ENCODE measurements around the gene CNTFR.
"Not testable (repeated sequence)": the region's sequence is repeated elsewhere in the genome, so short reads cannot be mapped to it uniquely, and the experiment has no call there.

CNTFR gene

DNA sequence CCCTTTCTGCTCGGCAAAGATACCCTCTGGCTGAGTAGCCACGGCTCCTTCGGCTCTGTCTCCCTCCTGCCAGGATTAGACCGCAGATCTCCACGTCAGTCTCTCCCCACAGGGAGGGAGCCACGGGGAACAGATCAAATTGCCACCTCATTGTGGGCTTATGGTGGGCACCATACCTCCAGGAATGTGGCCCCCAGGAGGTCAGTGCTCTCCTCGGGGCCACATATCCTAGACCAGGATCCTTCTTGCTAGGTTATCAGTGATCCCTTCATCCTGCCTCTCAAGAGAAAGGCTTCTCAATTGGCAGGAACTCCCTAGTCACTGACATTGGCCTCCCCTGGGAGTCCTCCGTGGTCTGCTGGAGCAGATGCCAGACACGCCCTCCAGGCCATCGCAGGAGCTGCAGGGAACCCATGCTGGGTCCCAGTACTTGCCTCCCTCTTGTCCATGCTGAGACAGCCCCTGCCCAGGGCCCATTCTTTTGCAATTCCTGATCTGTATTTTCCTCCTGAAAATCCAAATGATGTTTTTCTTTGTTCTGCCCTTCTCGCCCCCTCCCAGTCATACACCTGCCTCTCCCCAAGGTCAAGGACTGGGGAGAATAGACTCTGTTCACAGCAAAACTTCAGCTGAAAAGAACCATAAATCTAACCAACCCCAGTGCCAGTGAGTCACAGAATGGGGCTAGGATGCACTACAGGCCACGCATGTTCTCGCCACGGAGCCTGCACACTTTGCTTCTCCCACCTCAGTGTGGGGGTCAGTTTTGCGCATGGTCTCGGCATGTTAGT lies 35.1 kb downstream of the CNTFR start:
- DNase-seq (ENCODE audit: low read depth): no peak

DNA sequence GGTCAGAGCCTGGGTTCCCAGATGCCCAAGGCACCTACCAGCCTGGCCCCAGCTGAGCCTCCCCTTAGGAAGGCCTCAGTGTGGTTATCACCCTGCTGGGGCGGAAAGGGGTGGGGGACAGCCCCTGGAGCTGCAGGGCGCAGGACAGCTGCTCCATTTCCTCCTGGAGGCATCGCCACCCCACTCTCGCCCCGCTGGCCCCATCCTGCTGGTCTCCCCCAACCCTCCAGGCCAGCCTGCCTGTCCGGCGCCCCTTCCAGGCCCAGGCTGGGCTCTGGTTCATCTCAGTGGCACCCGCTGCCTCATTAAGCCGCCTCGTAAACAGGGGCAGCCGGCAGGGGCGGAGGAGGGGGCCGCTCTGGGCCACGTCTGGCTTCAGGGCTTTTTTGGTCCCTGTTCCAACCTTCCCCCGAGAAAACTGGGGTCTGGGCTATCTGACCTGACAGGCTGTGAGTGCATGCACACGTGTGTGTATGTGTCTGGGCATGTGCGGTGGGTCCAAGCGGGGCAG lies 36.0 kb downstream of the CNTFR start:
- DNase-seq (ENCODE audit: low read depth): no peak

DNA sequence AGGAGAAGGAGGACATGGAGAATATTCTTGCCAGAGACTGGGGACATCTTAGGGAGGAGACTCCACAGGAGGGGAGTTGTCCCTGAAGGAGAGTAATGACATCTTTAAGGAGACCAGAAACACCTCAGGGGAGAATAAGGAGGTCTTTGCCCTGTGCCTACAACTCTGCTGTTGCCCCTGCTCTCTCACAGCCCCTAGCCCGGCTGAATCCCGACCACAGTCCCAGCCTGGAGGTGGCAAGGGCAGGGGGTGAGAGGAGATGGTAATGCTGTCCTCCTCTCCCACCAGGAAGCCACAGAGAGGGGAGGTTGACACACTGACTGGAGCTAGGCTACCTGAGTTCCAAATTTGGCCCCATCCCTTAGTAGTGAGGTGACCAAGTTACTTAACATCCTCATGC lies 36.5 kb downstream of the CNTFR start:
- no peak for DNase-seq (ENCODE audit: low read depth)

DNA sequence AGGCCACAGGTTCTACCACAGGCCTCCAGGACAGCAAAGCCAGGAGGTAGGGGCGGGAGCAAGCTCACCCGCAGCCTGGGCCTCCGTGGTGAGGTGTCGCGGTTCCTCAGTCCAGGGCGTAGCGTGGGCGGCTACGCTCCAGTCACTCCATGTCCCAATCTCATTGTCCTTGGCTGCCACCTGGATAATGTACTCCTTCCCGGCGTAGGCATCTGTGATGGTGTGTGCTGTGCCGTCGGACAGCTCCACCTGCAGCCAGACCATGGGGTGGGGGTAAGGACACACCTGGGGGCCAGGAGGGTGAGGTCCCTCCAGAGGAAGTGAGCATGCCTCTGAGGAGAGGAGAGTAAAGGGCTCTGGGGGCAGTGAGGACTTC lies 36.9 kb downstream of the CNTFR start:
- DNase-seq (ENCODE audit: low read depth): no peak

DNA sequence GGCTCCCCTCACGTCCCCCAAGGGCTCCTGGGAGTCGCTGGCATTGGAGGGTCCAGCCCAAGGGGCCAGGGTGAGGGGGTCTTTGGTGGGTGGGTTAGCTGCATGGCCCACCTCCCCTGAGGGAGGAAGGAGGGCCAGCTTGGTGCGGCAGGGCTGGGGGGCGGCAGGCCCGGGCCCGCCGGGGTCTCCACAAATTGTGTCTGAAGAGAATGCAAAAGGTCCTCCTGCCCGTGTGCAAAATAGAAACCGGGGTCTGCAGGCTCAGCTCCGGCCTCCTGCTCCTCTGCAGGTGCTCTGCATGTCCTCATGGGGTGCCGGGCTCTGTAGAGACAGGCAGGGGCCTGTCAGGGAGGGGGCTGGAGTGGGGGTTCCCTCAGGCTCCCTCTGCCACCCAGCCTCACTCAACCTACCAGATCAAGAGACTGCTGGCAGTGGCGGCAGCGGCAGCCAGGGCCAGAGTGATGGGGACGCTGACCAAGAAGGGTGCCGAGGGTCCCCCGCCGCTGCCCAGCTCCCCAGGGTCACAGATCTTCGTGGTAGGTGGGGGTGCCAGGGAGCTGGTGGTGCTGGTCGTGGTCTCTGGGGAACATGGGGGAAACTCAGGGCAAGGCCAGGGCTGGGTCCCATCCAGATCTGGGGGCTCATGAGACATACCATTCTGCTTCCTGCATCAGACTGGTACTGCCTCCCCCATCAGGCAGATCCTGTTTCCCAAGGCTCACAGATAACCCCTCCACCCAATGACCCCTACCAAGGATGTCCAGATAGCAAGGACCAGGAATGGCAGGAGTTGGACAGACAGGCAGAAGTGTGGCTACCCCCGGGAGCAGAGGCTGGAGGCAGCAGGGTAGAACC lies 37.5 kb downstream of the CNTFR start:
- DNase-seq (ENCODE audit: low read depth): no peak

DNA sequence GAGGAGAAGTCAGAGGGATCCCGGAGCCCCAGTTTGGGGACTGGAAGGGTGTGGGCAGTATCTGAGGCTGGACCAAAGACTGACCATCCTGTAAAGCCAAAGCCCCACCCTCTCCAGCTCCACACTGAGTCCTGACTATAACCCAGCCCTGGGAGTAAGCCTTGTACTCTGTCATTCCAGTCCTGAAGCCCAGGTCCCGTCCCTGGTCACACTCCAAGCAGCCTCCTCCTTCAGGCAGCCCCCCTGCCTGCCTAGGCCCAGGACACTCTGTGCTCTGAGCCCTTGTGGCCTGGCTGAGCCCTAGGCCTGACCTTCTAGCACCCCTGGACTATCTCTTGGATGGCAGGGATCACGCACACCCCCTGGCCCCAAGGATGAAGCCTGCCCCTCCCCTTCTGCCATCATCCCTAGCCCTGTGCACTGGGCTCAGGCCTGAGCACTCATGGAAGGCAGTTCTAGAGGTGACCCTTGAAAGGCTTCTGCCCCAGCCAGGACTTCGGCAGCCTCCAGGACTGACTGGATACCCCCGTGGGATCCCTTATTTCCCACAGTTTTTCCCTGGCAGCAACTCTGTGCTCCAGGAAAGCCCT lies 38.7 kb downstream of the CNTFR start:
- DNase-seq (ENCODE audit: low read depth): no peak

DNA sequence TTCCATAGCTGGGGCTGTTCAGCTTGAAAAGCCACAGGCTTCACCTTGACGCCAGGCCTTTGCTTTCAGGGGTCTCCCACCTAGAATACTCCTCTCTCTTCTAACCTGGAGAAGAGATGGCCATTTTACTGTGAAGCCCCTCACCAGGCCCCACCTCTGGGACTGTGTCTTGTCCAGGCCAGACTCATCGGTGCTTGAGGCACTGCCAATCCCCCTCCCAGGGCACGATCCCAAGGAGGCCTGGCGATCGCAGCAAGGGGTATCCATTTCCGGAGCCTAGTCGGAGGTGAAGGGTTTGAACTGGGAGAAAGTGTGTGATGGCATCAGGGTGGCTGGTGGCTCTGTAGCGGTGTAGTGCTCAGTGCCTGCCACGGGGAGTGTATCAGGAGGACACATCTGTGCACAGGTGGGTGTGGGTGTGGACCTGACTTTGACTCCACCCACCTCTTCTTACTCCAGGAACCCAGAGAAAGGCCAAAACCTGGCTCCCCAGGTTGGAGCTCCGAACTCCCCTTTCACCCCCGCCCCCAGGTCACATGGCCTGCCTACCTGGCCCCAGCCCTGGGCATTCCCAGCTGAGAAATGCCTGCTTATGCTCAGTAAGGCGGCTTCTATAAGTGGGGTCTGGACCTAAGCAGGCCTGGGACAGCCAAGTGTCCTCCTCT lies 39.4 kb downstream of the CNTFR start:
- DNase-seq (ENCODE audit: low read depth): no peak

DNA sequence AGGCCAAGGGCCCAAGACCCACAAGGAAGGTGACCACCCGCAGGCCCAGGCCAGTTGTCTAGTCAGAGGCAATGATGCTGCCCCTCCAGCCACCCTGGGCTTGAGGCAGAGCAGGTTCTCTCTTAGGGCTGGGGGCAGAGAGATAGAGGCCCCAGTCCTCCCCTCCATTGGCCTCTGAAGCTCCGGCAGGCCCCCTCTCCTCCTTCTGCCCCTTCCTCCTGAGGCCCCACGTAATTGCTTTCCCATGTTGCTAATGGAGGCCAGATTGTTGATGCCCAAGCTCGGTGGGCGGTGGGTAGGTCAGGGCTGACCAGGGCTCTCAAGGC lies 40.2 kb downstream of the CNTFR start:
- DNase-seq (ENCODE audit: low read depth): no peak

DNA sequence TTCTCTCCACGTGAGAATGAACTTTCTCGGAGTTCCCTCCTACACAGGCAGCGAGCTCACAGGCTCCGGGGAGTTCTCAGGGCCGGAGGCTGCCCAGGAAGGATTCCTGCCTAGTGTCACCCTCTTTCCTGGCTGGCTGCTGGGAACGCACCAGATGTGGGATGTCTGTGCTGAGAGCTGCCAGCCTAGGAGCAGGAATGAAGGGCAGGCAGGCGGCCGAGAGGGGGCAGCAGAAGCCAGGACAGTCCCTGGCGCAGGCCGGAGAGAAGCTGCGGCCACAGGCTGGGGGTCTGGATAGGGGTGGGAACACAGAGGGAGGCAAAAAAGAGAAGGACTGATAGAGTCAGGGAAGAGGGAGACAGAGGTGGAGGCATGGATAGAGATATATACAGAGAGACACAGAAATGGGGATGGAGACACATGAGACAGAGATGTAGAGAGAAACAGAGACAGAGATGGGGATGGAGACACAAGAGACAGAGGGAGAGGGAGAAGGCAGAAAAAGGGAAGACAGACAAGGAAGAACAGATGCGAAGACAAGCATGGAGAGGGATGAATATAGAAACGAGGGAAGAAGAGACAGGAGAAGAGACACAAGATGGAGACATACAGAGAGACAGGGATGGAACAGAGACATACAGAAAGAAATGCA lies 41.4 kb downstream of the CNTFR start:
- DNase-seq (ENCODE audit: low read depth): no peak

DNA sequence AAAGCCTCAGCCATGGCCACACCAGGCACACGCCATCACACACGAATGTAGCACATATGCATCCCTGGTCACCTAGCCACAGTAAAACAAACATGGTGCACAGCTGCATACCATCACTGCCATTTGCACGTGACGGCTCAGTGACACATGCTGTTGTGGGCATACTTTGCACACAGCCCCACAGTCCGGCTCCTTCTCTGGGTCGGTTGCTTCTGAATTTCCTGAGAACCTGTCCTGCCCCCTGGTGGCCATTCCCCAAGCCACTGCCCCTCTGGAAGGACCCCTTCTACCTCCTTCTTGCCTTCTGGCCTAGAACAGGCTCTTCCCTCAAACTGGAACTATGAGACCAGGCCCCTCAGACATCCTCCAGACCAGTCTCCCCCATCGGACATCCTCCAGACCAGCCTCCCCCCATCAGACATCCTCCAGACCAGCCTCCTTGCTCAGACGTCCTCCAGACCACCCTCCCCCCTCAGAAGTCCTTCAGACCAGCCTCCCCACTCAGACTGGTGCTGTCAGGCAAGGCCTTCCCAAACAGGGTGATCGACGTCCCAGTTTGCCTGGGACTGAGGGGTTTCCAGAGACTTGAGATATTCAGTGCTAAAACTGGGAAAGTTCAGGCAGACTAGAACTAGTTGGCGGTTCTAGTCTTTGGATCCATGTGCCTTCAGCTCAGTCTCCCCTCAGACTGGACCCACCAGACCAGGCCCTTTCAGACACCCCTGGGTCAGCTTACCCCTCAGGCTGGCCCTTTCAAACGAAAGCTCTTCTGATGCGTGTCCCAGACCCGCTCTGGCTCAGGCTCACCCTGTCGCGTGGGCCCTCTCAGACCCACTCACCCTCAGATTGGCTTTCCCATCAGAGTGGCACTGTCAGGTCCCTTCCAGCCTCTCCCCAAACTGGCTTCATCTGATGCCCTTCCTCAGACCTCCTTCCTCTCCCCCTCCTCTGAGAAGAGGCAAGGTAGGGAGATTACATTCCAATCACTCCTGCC lies 42.4 kb downstream of the CNTFR start:
- DNase-seq (ENCODE audit: low read depth): peak; percentile 22

DNA sequence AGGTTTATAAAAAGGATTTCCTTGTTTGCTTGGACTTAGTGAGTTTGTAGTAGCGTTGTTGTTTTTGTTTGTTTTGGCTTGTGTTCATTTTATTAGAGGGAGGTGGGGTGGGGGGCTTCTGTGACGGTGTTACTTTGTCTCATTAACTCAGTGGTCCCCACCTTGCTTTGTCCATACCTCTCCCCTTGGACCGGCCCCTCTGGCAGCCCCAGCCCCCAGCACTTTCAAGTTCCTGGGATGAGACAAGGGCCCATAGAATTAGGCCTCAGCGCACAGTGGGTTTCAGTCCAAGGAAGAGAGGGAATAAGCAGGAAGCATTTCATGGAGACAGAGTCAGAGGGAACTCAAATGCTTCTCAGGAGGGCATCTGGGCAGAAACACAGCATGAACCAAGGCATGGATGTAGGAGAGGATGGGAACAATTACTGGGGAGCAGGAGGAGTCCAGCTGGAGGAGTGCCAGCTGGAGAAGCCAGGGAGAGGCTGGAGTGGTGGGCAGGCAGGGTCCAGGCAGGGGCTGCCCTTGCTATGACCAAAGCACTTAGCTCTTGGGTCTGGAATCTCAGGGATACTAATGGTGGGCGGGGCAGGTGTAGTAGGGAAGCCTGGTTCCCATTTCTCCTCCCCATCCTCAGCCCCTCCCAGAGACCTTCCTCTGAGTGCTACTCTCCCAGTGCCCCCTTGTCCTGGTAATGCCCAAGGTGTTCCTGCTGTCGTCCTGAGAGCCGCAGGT lies 43.3 kb downstream of the CNTFR start:
- DNase-seq (ENCODE audit: low read depth): no peak

DNA sequence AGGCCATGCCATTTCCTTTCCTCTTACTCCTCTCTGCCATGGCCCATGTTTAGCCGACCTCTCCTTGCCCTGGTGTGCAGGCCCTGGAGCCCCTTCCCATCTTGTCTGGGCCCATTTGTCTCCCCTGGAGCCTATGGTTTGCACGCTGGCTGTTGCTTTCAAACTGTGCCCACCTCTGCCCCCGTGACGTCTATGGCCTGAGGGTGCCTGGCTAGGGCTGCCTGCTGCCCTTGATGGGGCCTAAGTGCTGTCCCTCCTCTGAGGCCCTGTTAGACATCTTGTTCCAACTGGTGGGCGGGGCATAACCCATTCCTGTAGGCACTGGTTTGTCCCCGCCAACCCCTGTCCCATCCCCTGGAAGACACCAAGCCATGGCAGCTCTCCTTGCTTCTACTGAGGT lies 44.0 kb downstream of the CNTFR start:
- no peak for DNase-seq (ENCODE audit: low read depth)

DNA sequence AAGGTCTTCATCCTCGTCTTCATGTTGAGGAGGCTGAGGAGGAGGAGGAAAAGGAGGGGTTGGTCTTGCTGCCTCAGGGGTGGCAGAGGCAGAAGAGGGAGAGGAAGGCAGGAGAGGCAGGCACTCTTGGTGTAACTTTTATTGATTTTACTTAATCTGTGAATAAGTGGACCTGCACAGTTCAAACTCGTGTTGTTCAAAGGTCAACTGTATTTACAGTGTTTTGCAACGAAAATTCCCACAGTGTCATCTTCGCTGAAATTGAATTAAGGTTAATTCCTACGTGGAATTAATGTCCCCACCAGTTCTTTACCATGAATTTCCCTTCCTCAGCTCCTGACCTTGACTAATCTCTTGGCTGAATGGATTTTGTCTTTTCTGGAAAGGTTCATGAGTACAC lies 45.5 kb downstream of the CNTFR start:
- no peak for DNase-seq (ENCODE audit: low read depth)

DNA sequence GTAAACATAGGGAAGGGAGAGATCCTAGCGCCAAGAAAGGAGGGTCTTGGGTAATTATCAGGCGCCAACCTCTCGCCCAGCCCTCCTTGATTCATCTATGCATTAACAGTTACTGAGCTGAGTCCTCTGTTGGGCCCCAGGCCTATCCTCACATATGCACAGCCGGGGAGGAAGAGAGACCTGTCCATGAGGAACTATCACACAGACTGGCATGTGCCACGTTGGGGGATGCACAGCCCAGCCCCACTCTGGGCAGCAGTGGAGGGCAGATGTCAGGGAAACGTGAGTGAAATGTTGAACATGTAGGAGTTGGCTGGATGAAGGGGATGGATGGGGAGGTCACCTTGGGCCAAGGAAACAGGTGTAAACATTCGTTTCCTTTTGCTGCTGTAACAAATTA lies 48.0 kb downstream of the CNTFR start:
- no peak for DNase-seq (ENCODE audit: low read depth)

DNA sequence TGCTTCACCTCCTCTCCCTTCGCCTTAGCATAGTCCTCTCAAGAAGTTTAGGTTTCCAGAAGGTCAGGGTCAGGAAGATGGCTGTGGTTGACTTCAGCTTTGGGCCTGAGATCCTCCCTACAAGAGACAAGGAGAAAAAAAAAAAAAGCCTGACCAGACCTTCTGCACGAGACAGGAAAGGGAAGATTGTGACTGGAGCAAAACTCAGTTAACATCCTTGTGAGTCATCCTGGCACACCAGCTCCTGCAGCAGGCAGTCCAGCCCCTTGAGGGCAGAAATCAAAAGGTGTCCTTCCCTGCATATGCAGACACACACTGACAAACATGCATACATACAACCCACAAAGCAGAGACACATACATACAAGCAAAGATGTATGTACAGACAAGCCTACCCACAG lies 48.7 kb downstream of the CNTFR start:
- DNase-seq (ENCODE audit: low read depth): no peak

DNA sequence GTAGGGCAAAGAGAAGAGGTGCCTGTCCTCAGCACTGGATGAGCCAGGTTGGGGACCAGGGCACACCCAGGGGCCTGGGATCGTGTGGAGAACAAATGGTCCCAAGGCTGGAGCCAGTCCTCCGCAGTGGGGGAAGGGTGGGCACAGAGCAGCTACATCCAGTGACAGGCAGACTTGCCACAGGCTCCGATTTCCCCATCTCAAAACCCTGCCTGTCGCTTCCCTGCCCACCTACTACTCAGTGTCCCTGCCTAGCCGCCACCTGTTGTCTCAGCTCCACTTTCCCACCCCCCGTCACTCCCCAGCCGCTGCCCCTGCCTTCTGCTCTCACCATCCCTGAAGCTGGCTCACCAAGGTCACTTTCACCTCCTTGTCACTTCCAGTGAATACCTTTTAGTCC lies 52.8 kb downstream of the CNTFR start:
- no peak for DNase-seq (ENCODE audit: low read depth)

DNA sequence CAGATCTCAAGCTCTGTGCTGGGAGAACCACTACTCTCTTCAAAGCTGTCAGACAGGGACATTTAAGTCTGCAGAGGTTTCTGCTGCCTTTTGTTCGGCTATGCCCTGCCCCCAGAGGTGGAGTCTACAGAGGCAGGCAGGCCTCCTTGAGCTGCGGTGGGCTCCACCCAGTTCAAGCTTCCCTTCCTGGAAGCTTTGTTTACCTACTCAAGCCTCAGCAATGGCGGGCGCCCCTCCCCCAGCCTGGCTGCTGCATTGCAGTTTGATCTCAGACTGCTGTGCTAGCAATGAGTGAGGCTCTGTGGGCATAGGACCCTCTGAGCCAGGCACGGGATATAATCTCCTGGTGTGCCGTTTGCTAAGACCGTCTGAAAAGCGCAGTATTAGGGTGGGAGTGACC lies 57.5 kb downstream of the CNTFR start:
- DNase-seq (ENCODE audit: low read depth): not testable (repeated sequence)

DNA sequence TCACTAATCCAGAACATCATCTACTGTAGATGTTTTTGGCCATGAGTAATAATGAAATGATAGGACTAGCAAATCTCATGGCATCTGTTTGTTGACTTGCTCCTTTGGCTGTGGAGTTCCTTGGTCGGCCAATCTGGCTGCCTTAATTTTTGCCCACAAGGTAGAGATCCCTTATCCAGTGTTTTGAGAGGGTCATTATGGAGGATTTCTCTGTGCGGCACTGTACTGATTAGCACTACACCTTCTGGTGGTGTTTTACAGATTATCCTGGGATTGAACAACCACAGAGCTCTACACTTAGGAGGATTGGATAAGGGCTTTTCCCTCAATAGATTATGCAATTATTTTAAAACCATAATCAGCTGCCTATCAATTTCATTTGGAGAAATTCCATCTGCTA lies 63.5 kb downstream of the CNTFR start:
- DNase-seq (ENCODE audit: low read depth): no peak

DNA sequence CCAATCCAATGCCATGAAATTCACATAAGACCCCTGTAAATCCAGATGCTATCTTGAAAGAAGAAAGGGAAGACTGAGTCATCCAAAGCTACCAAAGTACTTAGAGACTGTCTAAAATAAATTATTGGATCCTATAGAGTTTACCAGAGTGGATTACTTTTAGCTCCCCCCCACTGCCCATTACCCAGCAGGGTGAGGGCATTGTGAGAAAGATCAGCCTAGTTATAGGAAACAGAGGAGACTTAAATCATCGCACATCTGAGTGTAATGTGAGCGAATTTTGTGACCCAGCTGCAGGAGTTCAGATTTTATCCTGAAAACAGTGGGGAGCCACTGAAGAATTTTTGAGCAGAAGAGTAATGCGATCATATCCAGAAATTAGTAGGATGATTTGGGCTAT lies 65.2 kb downstream of the CNTFR start:
- no peak for DNase-seq (ENCODE audit: low read depth)
